Keratinocyte (primary cell): ENCODE results near the gene CHEK2. TPM values are rescaled to one million over a fixed set of nuclear protein-coding genes. Genes with fewer than 3 reads are reported as not detected.

Experiments used
- DNase-seq: peaks from one replicate; pipeline ENCODE4 v3.0.0-alpha.2; 2011; ENCODE audit warnings: low read depth, missing footprints, low spot score
- FAIRE-seq: peaks from 2 replicates; lab custom pipeline; 2011; peaks lifted over from hg19 to GRCh38; lab: Jason Lieb, UNC
- H2AFZ ChIP-seq: 2 replicates; pipeline ENCODE4 v1.6.0; 2012; ENCODE audit warnings: low read length, control low read depth, inconsistent platforms; ENCODE audit not compliant: control insufficient read depth
- H3K27ac ChIP-seq: 2 replicates; pipeline ENCODE4 v1.5.1; 2011; ENCODE audit warnings: low read length; ENCODE audit not compliant: control insufficient read depth, insufficient read depth
- H3K27me3 ChIP-seq: 3 replicates; pipeline ENCODE4 v1.6.0; 2011; ENCODE audit warnings: low read length; ENCODE audit not compliant: control insufficient read depth, insufficient read depth; ENCODE audit errors: extremely low read depth
- H3K36me3 ChIP-seq, 2 experiments: 2 replicates in 1 of 2; 3 replicates in 1 of 2; pipeline ENCODE4 v1.5.1; 2011; ENCODE audit warnings: low read length in 2 of 2, mild to moderate bottlenecking in 1 of 2; ENCODE audit not compliant: control insufficient read depth in 2 of 2, insufficient read depth in 2 of 2; ENCODE audit errors: extremely low read depth in 1 of 2
- H3K4me1 ChIP-seq: 3 replicates; pipeline ENCODE4 v1.5.1; 2011; ENCODE audit warnings: low read length; ENCODE audit not compliant: control insufficient read depth, insufficient read depth; ENCODE audit errors: extremely low read depth
- H3K4me2 ChIP-seq: 3 replicates; pipeline ENCODE4 v1.6.0; 2011; ENCODE audit warnings: low read depth, low read length; ENCODE audit not compliant: control insufficient read depth, insufficient read depth; ENCODE audit errors: extremely low read depth
- H3K4me3 ChIP-seq, 3 experiments: fragments of 200-600 bp in 1 of 3; sonication (generic) in 1 of 3; 2 replicates in 2 of 3; 3 replicates in 1 of 3; pipeline ENCODE4 v1.5.1; 2011 to 2016; ENCODE audit warnings: low read length in 3 of 3, mild to moderate bottlenecking in 3 of 3, control low read depth in 2 of 3, inconsistent platforms in 1 of 3, low read depth in 1 of 3, mixed read lengths in 1 of 3, mixed run types in 1 of 3, moderate library complexity in 1 of 3; ENCODE audit not compliant: control insufficient read depth in 2 of 3, insufficient read depth in 2 of 3; ENCODE audit errors: extremely low read depth in 1 of 3
- H3K79me2 ChIP-seq: 2 replicates; pipeline ENCODE4 v1.6.0; 2012; ENCODE audit warnings: low read length; ENCODE audit not compliant: control insufficient read depth, insufficient read depth
- H3K9ac ChIP-seq: 3 replicates; pipeline ENCODE4 v1.6.0; 2011; ENCODE audit warnings: low read length; ENCODE audit not compliant: control insufficient read depth, insufficient read depth; ENCODE audit errors: extremely low read depth
- H3K9me1 ChIP-seq: 3 replicates; pipeline ENCODE4 v1.6.0; 2011; ENCODE audit warnings: low read length; ENCODE audit not compliant: control insufficient read depth, insufficient read depth; ENCODE audit errors: extremely low read depth
- H3K9me3 ChIP-seq: 2 replicates; pipeline ENCODE4 v1.5.1; 2012; ENCODE audit warnings: low read depth, low read length; ENCODE audit not compliant: control insufficient read depth
- H4K20me1 ChIP-seq: 3 replicates; pipeline ENCODE4 v1.6.0; 2011; ENCODE audit warnings: low read length; ENCODE audit not compliant: control insufficient read depth, insufficient read depth; ENCODE audit errors: extremely low read depth
- CTCF ChIP-seq, 3 experiments: IDR thresholded peaks in 1 of 3; conservative IDR thresholded peaks in 1 of 3; optimal IDR thresholded peaks in 1 of 3; 2 replicates in 2 of 3; 3 replicates in 1 of 3; pipeline versions ENCODE3 to v1.5.1; 2011; ENCODE audit warnings: low read length in 3 of 3, mild to moderate bottlenecking in 3 of 3, moderate library complexity in 2 of 3, control low read depth in 1 of 3, inconsistent platforms in 1 of 3; ENCODE audit not compliant: insufficient read depth in 2 of 3; ENCODE audit errors: extremely low read depth in 1 of 3
- EZH2 ChIP-seq: IDR thresholded peaks from one replicate; pipeline ENCODE4 v1.6.1; 2012; ENCODE audit warnings: inconsistent platforms, mild to moderate bottlenecking, low read length, moderate library complexity
- dilution Hi-C: fragments of 300-500 bp; cut with MboI; formaldehyde crosslinking; loops from one replicate; pipeline ENCODE4 v1.7.0; 2020; ENCODE audit warnings: low sequenced_read_pairs; ENCODE audit not compliant: extremely low pct_ligation_motif_present
- polyA plus RNA-seq, 5 experiments: library from polyadenylated mRNA; depleted of rRNA in 3 of 5; stranded (reverse) in 3 of 5; stranded (forward) in 1 of 5; unstranded in 1 of 5; fragments of >200 nt; gene quantifications; 1 replicate in 1 of 5; 2 replicates in 3 of 5; 3 replicates in 1 of 5; pipeline versions ENCODE4 v1.2.1 to v1.2.3, GENCODE V29; 2011 to 2012; ENCODE audit warnings: missing spikeins in 2 of 5, low read depth in 1 of 5, low replicate concordance in 1 of 5

Gene CHEK2
- polyA plus RNA-seq, 1 donor (not counting 4 experiments of a cell fraction or from before 2014, with no cell fraction given) = 28.2 TPM

- Histone ChIP-seq H2AFZ (no peak overlapping the region), H3K9ac (no peak overlapping the region), H3K4me2 (no peak overlapping the region), H3K79me2 (peaks cover 33% of the 10 kb centered on the region), H3K4me3 (no peak overlapping the region), H3K36me3 (peaks cover 15 to 22% of the 10 kb centered on the region in 2 experiments), H3K9me1 (no peaks in the 10 kb centered on the region), H4K20me1 (no peaks in the 10 kb centered on the region), H3K27ac (no peak overlapping the region), H3K4me1 (no peaks in the 10 kb centered on the region), H3K27me3 (no peaks in the 10 kb centered on the region), H3K9me3 (no peaks in the 10 kb centered on the region)
- FAIRE-seq = no peak
- no peak for TF ChIP-seq CTCF (optimal IDR thresholded peaks at IDR 0.05 in 1 of 3, IDR thresholded peaks at IDR 0.05 in 1 of 3, conservative IDR thresholded peaks at IDR 0.05 in 1 of 3; ENCODE audit: extremely low read depth in 1 of 3, insufficient read depth in 2 of 3, low read length in 3 of 3)
- TF ChIP-seq EZH2 = no peak
- no peak for DNase-seq
- dilution Hi-C loops = no loop called here
These were observed 38.7 kb upstream of the CHEK2 start for GRCh38 chr22:28780296-28780695.

GRCh38 chr22:28779833-28780232, 38.2 kb upstream of the CHEK2 start:
- DNase-seq = no peak
- Histone ChIP-seq H3K4me1 (no peaks in the 10 kb centered on the region), H2AFZ (no peak overlapping the region), H3K79me2 (peaks cover 38% of the 10 kb centered on the region), H3K4me3 (no peak overlapping the region), H4K20me1 (no peaks in the 10 kb centered on the region), H3K27ac (no peak overlapping the region), H3K4me2 (no peak overlapping the region), H3K27me3 (no peaks in the 10 kb centered on the region), H3K9me3 (no peaks in the 10 kb centered on the region), H3K9ac (no peak overlapping the region), H3K9me1 (no peaks in the 10 kb centered on the region), H3K36me3 (peaks cover 15 to 22% of the 10 kb centered on the region in 2 experiments)
- TF ChIP-seq EZH2 (no peak), CTCF (optimal IDR thresholded peaks at IDR 0.05 in 1 of 3, IDR thresholded peaks at IDR 0.05 in 1 of 3, conservative IDR thresholded peaks at IDR 0.05 in 1 of 3; ENCODE audit: extremely low read depth in 1 of 3, insufficient read depth in 2 of 3, low read length in 3 of 3) (no peak)
- no peak for FAIRE-seq
- dilution Hi-C loops = no loop called here
